ENCODE results near the gene NTN3. TPM values are rescaled to one million over a fixed set of nuclear protein-coding genes. Genes with fewer than 3 reads are reported as not detected.
"Not testable (repeated sequence)": the region's sequence is repeated elsewhere in the genome, so short reads cannot be mapped to it uniquely, and the experiment has no call there.

Gene NTN3
- total and polyA plus RNA-seq, 7 donors, result 0.01 to 0.20 (median 0.13) TPM; not detected in 3

DNA sequence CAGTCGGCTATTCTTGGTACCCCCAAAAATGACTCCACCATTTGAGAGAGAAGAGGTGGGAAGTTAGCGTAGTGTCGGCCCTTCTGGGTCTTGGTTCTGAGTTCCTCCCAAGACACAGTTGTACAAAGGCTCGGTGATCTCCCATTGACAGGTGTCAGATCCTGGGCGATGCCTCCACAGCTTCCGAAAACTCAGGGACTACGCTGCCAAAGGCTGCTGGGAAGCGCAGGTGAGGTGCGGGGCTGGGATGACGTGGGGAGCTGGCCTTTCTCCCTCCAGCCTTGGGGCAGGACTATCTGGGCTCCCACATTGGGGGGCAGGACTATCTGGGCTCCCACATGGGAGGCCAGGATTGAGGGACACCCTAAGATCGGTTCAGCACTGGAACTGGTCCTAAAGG, 31.5 kb upstream of the NTN3 start:
- no peaks in the 10 kb centered on the region for H3K27me3 ChIP-seq (ENCODE audit: insufficient read depth in 3 of 3, low read length in 2 of 3)
- DNase-seq, result peak in 1 of 2 donors; percentile 35
- H3K36me3 ChIP-seq (ENCODE audit: insufficient read depth in 1 of 2, low read depth in 1 of 2), result peaks cover 0 to 27% of the 10 kb centered on the region in 2 donors
- TF ChIP-seq CTCF (IDR thresholded peaks at IDR 0.05), result no peak
- no peak overlapping the region for H3K27ac ChIP-seq
- no peak for ATAC-seq
- H3K9me3 ChIP-seq, result no peaks in the 10 kb centered on the region
- intact Hi-C loops (cut with DNase I), result no loop called here
- no peak overlapping the region for H3K4me3 ChIP-seq
- WGBS, 3 donors, result 95 to 98% (median 97%) methylated on average over 11 of the region's 11 CpGs
- H3K4me1 ChIP-seq, result no peaks in the 10 kb centered on the region

GRCh38 chr16:2441143-2441804, 29.8 kb upstream of the NTN3 start:
- WGBS, 3 donors, result 83 to 95% (median 91%) methylated on average over 14 to 15 of the region's 15 CpGs
- H3K4me3 ChIP-seq; intact Hi-C loops (cut with DNase I); H3K4me1 ChIP-seq; H3K27me3 ChIP-seq (ENCODE audit: insufficient read depth in 3 of 3, low read length in 2 of 3); H3K9me3 ChIP-seq; ATAC-seq; H3K27ac ChIP-seq: not testable (repeated sequence)
- DNase-seq, result peak in 1 of 2 donors; percentile 5
- peaks cover 0 to 33% of the 10 kb centered on the region in 2 donors for H3K36me3 ChIP-seq (ENCODE audit: insufficient read depth in 1 of 2, low read depth in 1 of 2)

DNA sequence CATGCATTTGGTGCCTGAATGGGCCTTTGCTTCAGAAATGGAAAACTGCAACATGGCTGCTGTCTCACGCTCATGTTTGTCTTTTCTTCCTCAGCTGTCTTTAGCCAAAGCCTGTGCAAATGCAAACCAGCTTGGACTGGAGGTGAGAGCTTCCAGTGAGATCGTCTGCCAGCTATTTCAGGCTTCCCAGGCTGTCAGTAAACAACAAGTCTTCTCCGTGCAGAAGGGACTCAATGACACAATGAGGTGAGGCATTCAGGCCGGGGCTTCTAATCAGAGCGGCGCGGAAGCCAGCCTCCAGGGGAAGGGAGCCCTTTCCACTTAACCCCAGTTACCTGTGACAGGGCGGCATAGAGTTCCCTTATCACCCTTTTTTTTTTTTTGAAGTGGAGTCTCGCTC, 27.5 kb upstream of the NTN3 start:
- TF ChIP-seq CTCF (IDR thresholded peaks at IDR 0.05), result no peak
- H3K4me3 ChIP-seq, result no peak overlapping the region
- DNase-seq (no peak), ATAC-seq (peak in 2 of 4 donors; percentile 19 to 21)
- H3K27ac ChIP-seq, result peak overlapping the region; percentile 36
- H3K4me1 ChIP-seq, result no peaks in the 10 kb centered on the region
- intact Hi-C loops (cut with DNase I), result no loop called here
- no peaks in the 10 kb centered on the region for H3K27me3 ChIP-seq (ENCODE audit: insufficient read depth in 3 of 3, low read length in 2 of 3)
- 71 to 80% (median 73%) methylated on average over 8 to 9 of the region's 9 CpGs for WGBS, 3 donors
- H3K9me3 ChIP-seq, result no peaks in the 10 kb centered on the region
- peaks cover 0 to 17% of the 10 kb centered on the region in 2 donors for H3K36me3 ChIP-seq (ENCODE audit: insufficient read depth in 1 of 2, low read depth in 1 of 2)

DNA sequence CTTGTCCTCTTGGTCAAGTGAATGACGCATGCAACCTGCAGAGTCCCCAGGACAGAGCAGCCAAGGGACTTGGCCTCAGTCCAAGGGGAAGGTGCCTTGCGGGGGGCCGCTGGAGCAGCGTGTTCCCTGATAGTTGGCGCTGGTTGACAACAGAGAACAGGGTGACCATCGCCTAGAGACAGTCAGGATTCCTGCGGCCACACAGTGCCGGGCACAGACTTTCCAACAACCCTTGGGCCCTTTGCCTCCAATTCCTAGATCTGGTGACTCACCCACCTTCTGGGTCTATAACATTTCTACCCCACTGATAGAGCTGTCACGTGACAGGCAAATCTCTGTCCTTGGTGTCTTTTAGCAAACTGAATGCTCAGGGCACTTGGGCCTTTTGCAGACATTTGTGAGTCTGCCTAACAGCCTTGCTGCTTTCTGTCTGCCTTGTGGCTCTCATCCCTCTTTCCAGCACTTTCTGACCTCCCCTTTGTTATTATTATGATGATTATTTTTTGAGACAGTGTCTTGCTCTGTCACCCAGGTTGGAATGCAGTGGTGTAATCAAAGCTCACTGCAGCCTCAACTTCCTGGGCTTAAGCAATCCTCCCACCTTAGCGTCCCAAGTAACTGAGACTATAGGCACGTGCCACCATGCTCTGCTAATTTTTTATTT, 23.0 kb upstream of the NTN3 start:
- ATAC-seq (no peak), DNase-seq (no peak)
- 92 to 94% (median 94%) methylated on average over 11 of the region's 11 CpGs for WGBS, 3 donors
- Histone ChIP-seq H3K9me3 (no peaks in the 10 kb centered on the region), H3K4me1 (no peaks in the 10 kb centered on the region), H3K27ac (no peak overlapping the region), H3K36me3 (ENCODE audit: insufficient read depth in 1 of 2, low read depth in 1 of 2) (peaks cover 0 to 22% of the 10 kb centered on the region in 2 donors), H3K27me3 (ENCODE audit: insufficient read depth in 3 of 3, low read length in 2 of 3) (no peaks in the 10 kb centered on the region), H3K4me3 (no peak overlapping the region)
- intact Hi-C loops (cut with DNase I), result no loop called here
- TF ChIP-seq CTCF (IDR thresholded peaks at IDR 0.05), result no peak

DNA sequence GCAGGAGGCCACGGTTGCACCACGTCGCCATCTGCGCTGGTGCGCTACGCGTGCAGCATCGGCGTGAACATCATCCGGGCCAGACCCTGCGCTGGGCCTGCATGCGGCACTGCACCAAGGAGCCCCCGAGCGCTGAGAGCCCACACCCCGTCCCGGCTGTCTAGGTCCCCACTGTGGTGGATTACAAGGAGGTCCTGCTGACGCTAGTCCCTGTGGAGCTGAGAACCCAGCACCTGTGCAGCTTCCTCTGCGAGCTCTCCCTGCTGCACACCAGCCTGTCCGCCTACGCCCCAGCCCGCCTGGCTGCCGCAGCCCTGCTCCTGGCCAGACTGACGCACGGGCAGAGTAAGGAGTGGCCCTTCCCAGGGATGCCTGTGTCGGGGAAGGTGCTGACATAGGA, 22.0 kb upstream of the NTN3 start:
- Histone ChIP-seq H3K4me3 (no peak overlapping the region), H3K9me3 (no peaks in the 10 kb centered on the region), H3K27me3 (ENCODE audit: insufficient read depth in 3 of 3, low read length in 2 of 3) (no peaks in the 10 kb centered on the region), H3K36me3 (ENCODE audit: insufficient read depth in 1 of 2, low read depth in 1 of 2) (peaks cover 0 to 31% of the 10 kb centered on the region in 2 donors), H3K27ac (no peak overlapping the region), H3K4me1 (no peaks in the 10 kb centered on the region)
- WGBS, 3 donors, result 96 to 99% (median 96%) methylated on average over 25 of the region's 25 CpGs
- TF ChIP-seq CTCF (IDR thresholded peaks at IDR 0.05), result no peak
- DNase-seq (no peak), ATAC-seq (no peak)
- intact Hi-C loops (cut with DNase I), result no loop called here
